Astrocyte (in vitro differentiated cells and primary cell): ENCODE measurements around the gene LIN37. TPM values are rescaled to one million over a fixed set of nuclear protein-coding genes. Genes with fewer than 3 reads are reported as not detected.

Experiments used
- DNase-seq: peaks from one replicate; pipeline ENCODE4 v3.0.0-alpha.2; 2010; ENCODE audit warnings: low read depth
- FAIRE-seq: peaks from 2 replicates; lab custom pipeline; 2011; peaks lifted over from hg19 to GRCh38; lab: Jason Lieb, UNC
- H2AFZ ChIP-seq: 2 replicates; pipeline ENCODE4 v1.6.0; 2012; ENCODE audit warnings: low read depth, low read length, inconsistent platforms
- H3K27ac ChIP-seq: 2 replicates; pipeline ENCODE4 v1.5.1; 2011; ENCODE audit warnings: low read depth, low read length, inconsistent platforms
- H3K27me3 ChIP-seq: 2 replicates; pipeline ENCODE4 v1.6.0; 2011; ENCODE audit warnings: low read length, inconsistent platforms; ENCODE audit not compliant: insufficient read depth
- H3K36me3 ChIP-seq: 2 replicates; pipeline ENCODE4 v1.5.1; 2011; ENCODE audit warnings: low read length, inconsistent platforms; ENCODE audit not compliant: insufficient read depth
- H3K4me1 ChIP-seq: 2 replicates; pipeline ENCODE4 v1.5.1; 2011; ENCODE audit warnings: low read length, inconsistent platforms; ENCODE audit not compliant: insufficient read depth
- H3K4me2 ChIP-seq: 2 replicates; pipeline ENCODE4 v1.6.0; 2012; ENCODE audit warnings: low read length, inconsistent platforms
- H3K4me3 ChIP-seq: 2 replicates; pipeline ENCODE4 v1.5.1; 2011; ENCODE audit warnings: low read depth, mild to moderate bottlenecking, low read length, inconsistent platforms; ENCODE audit not compliant: insufficient read depth
- H3K79me2 ChIP-seq: 2 replicates; pipeline ENCODE4 v1.6.0; 2012; ENCODE audit warnings: mild to moderate bottlenecking, low read length, inconsistent platforms; ENCODE audit not compliant: insufficient read depth
- H3K9ac ChIP-seq: 2 replicates; pipeline ENCODE4 v1.6.0; 2012; ENCODE audit warnings: mild to moderate bottlenecking, low read length, inconsistent platforms
- H3K9me3 ChIP-seq: 2 replicates; pipeline ENCODE4 v1.5.1; 2012; ENCODE audit warnings: low read depth, mild to moderate bottlenecking, low read length, inconsistent platforms; ENCODE audit not compliant: insufficient read depth
- H4K20me1 ChIP-seq: 2 replicates; pipeline ENCODE4 v1.6.0; 2012; ENCODE audit warnings: low read length, inconsistent platforms; ENCODE audit not compliant: insufficient read depth
- H3K27ac Mint-ChIP-seq: one replicate; pipeline ENCODE4 v1.8.0; 2021; ENCODE audit warnings: mild to moderate bottlenecking, mixed read lengths; ENCODE audit not compliant: unreplicated experiment
- H3K27me3 Mint-ChIP-seq: one replicate; pipeline ENCODE4 v1.8.0; 2021; ENCODE audit warnings: low read depth, mixed read lengths; ENCODE audit not compliant: unreplicated experiment
- H3K36me3 Mint-ChIP-seq: one replicate; pipeline ENCODE4 v1.8.0; 2021; ENCODE audit warnings: low read depth, mixed read lengths; ENCODE audit not compliant: unreplicated experiment
- H3K4me1 Mint-ChIP-seq: one replicate; pipeline ENCODE4 v1.8.0; 2021; ENCODE audit warnings: low read depth, mixed read lengths; ENCODE audit not compliant: unreplicated experiment
- H3K4me3 Mint-ChIP-seq: one replicate; pipeline ENCODE4 v1.8.0; 2021; ENCODE audit warnings: mild to moderate bottlenecking, moderate library complexity, mixed read lengths; ENCODE audit not compliant: unreplicated experiment
- H3K9me3 Mint-ChIP-seq: one replicate; pipeline ENCODE4 v1.8.0; 2021; ENCODE audit warnings: mild to moderate bottlenecking, mixed read lengths; ENCODE audit not compliant: unreplicated experiment
- CTCF ChIP-seq: IDR thresholded peaks from 2 replicates; pipeline ENCODE4 v1.5.1; 2011; ENCODE audit warnings: low read depth, mild to moderate bottlenecking, inconsistent platforms, low read length, moderate library complexity; ENCODE audit not compliant: insufficient read depth
- EZH2 ChIP-seq: IDR thresholded peaks from 2 replicates; pipeline ENCODE4 v1.6.1; 2012; ENCODE audit warnings: mild to moderate bottlenecking, low read length, inconsistent platforms; ENCODE audit not compliant: insufficient read depth
- total RNA-seq: library from RNA; stranded (reverse); gene quantifications from 2 replicates; pipeline ENCODE4 v1.2.1, GENCODE V29; 2021

The LIN37 gene
- total RNA-seq, 1 donor from 2014 or later, result 15.6 TPM

- Histone ChIP-seq H3K27ac (no peak overlapping the region), H3K4me1 (peaks cover 13% of the 10 kb centered on the region), H2AFZ (no peak overlapping the region), H3K79me2 (peaks cover 5% of the 10 kb centered on the region), H3K9ac (no peak overlapping the region), H4K20me1 (peaks cover 9% of the 10 kb centered on the region), H3K36me3 (no peaks in the 10 kb centered on the region), H3K27me3 (no peaks in the 10 kb centered on the region), H3K4me2 (no peak overlapping the region), H3K9me3 (no peaks in the 10 kb centered on the region), H3K4me3 (no peak overlapping the region)
- H3K36me3 Mint-ChIP-seq, result peaks cover 11% of the 10 kb centered on the region
- H3K4me3 Mint-ChIP-seq, result no peak overlapping the region
- peaks cover 4% of the 10 kb centered on the region for H3K9me3 Mint-ChIP-seq
- H3K27me3 Mint-ChIP-seq, result peaks cover 39% of the 10 kb centered on the region
- peaks cover 11% of the 10 kb centered on the region for H3K4me1 Mint-ChIP-seq
- DNase-seq (no peak), FAIRE-seq (no peak)
- TF ChIP-seq CTCF, result no peak
- H3K27ac Mint-ChIP-seq, result no peak overlapping the region
These were observed 30.7 kb downstream of the LIN37 start for GRCh38 chr19:35779033-35779432.

- Mint-ChIP-seq H3K4me3 (no peak overlapping the region), H3K36me3 (peaks cover 11% of the 10 kb centered on the region), H3K4me1 (peaks cover 11% of the 10 kb centered on the region), H3K9me3 (peaks cover 4% of the 10 kb centered on the region), H3K27ac (no peak overlapping the region), H3K27me3 (peaks cover 33% of the 10 kb centered on the region)
- DNase-seq (no peak), FAIRE-seq (no peak)
- Histone ChIP-seq H3K4me2 (no peak overlapping the region), H3K27ac (no peak overlapping the region), H3K4me3 (no peak overlapping the region), H3K36me3 (no peaks in the 10 kb centered on the region), H4K20me1 (peaks cover 9% of the 10 kb centered on the region), H3K9ac (no peak overlapping the region), H3K4me1 (peaks cover 13% of the 10 kb centered on the region), H3K27me3 (no peaks in the 10 kb centered on the region), H3K79me2 (peaks cover 5% of the 10 kb centered on the region), H3K9me3 (no peaks in the 10 kb centered on the region), H2AFZ (no peak overlapping the region)
- TF ChIP-seq CTCF (no peak), EZH2 (no peak)
These were observed 31.7 kb downstream of the LIN37 start for GRCh38 chr19:35780058-35780457.

- no peaks in the 10 kb centered on the region for H3K27me3 ChIP-seq
- H3K4me1 ChIP-seq, result peaks cover 13% of the 10 kb centered on the region
- H3K4me3 ChIP-seq, result no peak overlapping the region
- peaks cover 5% of the 10 kb centered on the region for H3K79me2 ChIP-seq
- H3K4me1 Mint-ChIP-seq, result peaks cover 11% of the 10 kb centered on the region
- no peak for TF ChIP-seq EZH2
- no peak for TF ChIP-seq CTCF
- H3K4me2 ChIP-seq, result no peak overlapping the region
- no peak for FAIRE-seq
- H3K27ac Mint-ChIP-seq, result no peak overlapping the region
- peaks cover 38% of the 10 kb centered on the region for H3K27me3 Mint-ChIP-seq
- DNase-seq, result no peak
- H3K4me3 Mint-ChIP-seq, result no peak overlapping the region
- no peak overlapping the region for H3K27ac ChIP-seq
- peaks cover 9% of the 10 kb centered on the region for H4K20me1 ChIP-seq
- H3K9me3 Mint-ChIP-seq, result peaks cover 4% of the 10 kb centered on the region
- no peaks in the 10 kb centered on the region for H3K36me3 ChIP-seq
- H3K9ac ChIP-seq, result no peak overlapping the region
- H3K36me3 Mint-ChIP-seq, result peaks cover 11% of the 10 kb centered on the region
- no peak overlapping the region for H2AFZ ChIP-seq
- no peaks in the 10 kb centered on the region for H3K9me3 ChIP-seq
These were observed 32.3 kb downstream of the LIN37 start for GRCh38 chr19:35780717-35781116.
